Type B pancreatic cell (in vitro differentiated cells): ENCODE measurements around the gene MTX2. TPM values are rescaled to one million over a fixed set of nuclear protein-coding genes. Genes with fewer than 3 reads are reported as not detected.

ENCODE experiments used
- DNase-seq: peaks from one replicate; pipeline ENCODE4 v3.0.0; 2021; ENCODE audit warnings: mixed read lengths; ENCODE audit not compliant: unreplicated experiment; ENCODE audit errors: extremely low spot score
- H3K27ac Mint-ChIP-seq: 2 replicates; pipeline ENCODE4 v1.8.0; 2021; ENCODE audit warnings: mild to moderate bottlenecking, mixed read lengths
- H3K27me3 Mint-ChIP-seq: 2 replicates; pipeline ENCODE4 v1.8.0; 2021; ENCODE audit warnings: mixed read lengths
- H3K36me3 Mint-ChIP-seq: 2 replicates; pipeline ENCODE4 v1.8.0; 2021; ENCODE audit warnings: mixed read lengths
- H3K4me1 Mint-ChIP-seq: one replicate; pipeline ENCODE4 v1.8.0; 2021; ENCODE audit warnings: mixed read lengths; ENCODE audit not compliant: unreplicated experiment
- H3K4me3 Mint-ChIP-seq: 2 replicates; pipeline ENCODE4 v1.8.0; 2021; ENCODE audit warnings: mild to moderate bottlenecking, mixed read lengths
- H3K9me3 Mint-ChIP-seq: 2 replicates; pipeline ENCODE4 v1.8.0; 2021; ENCODE audit warnings: mixed read lengths
- CTCF ChIP-seq: fragments of 200-600 bp; sonication (generic); conservative IDR thresholded peaks from 2 replicates; pipeline ENCODE4 v1.5.0; 2021; ENCODE audit warnings: antibody characterized with exemption, mild to moderate bottlenecking
- total RNA-seq: library from RNA; stranded (reverse); gene quantifications from 2 replicates; pipeline ENCODE4 v1.2.1, GENCODE V29; 2021; ENCODE audit warnings: low replicate concordance

The MTX2 gene
- total RNA-seq, 1 donor from 2014 or later, result 30.2 TPM

DNA sequence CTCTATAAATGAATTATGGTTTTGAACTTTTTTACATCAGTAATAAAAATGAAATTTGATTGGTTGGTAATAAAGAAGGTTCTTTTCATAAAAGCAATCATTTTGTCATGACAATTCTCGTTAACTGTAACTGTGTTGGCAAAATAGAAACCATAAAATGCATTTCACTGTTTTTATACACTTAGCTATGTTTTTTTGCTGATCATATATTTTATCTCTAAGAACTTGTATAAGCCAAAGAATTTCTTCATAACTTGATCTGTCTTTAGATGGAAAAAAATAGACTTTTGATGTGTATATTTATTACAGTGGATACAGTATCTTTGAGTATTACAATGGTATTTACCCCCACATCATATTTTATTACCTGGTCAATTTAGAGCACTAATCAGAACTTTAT is 9.7 kb downstream of the MTX2 start:
- no peak for DNase-seq
- H3K4me1 Mint-ChIP-seq, result peaks cover 15% of the 10 kb centered on the region
- H3K27me3 Mint-ChIP-seq, result no peaks in the 10 kb centered on the region
- TF ChIP-seq CTCF, result no peak
- no peak overlapping the region for H3K27ac Mint-ChIP-seq
- no peak overlapping the region for H3K4me3 Mint-ChIP-seq
- H3K36me3 Mint-ChIP-seq, result peaks cover 13% of the 10 kb centered on the region
- peaks cover 9% of the 10 kb centered on the region for H3K9me3 Mint-ChIP-seq

GRCh38 chr2:176280156-176280555 is 10.9 kb downstream of the MTX2 start:
- no peak for TF ChIP-seq CTCF
- Mint-ChIP-seq H3K27ac (no peak overlapping the region), H3K9me3 (peaks cover 9% of the 10 kb centered on the region), H3K27me3 (no peaks in the 10 kb centered on the region), H3K4me1 (peaks cover 18% of the 10 kb centered on the region), H3K36me3 (peaks cover 13% of the 10 kb centered on the region), H3K4me3 (no peak overlapping the region)
- no peak for DNase-seq

- Mint-ChIP-seq H3K9me3 (peaks cover 9% of the 10 kb centered on the region), H3K4me1 (peaks cover 15% of the 10 kb centered on the region), H3K36me3 (peaks cover 22% of the 10 kb centered on the region), H3K27ac (no peak overlapping the region), H3K4me3 (no peak overlapping the region), H3K27me3 (no peaks in the 10 kb centered on the region)
- no peak for DNase-seq
- TF ChIP-seq CTCF, result no peak
These were observed 11.8 kb downstream of the MTX2 start for GRCh38 chr2:176280867-176281658.

GRCh38 chr2:176283291-176284068 is 14.2 kb downstream of the MTX2 start:
- Mint-ChIP-seq H3K4me1 (peaks cover 15% of the 10 kb centered on the region), H3K27me3 (peaks cover 2% of the 10 kb centered on the region), H3K27ac (no peak overlapping the region), H3K36me3 (peaks cover 31% of the 10 kb centered on the region), H3K9me3 (peaks cover 9% of the 10 kb centered on the region), H3K4me3 (no peak overlapping the region)
- no peak for TF ChIP-seq CTCF
- DNase-seq, result no peak

- H3K27me3 Mint-ChIP-seq, result peaks cover 4% of the 10 kb centered on the region
- no peak overlapping the region for H3K27ac Mint-ChIP-seq
- H3K4me1 Mint-ChIP-seq, result peaks cover 15% of the 10 kb centered on the region
These were observed 15.3 kb downstream of the MTX2 start for GRCh38 chr2:176284461-176285049.

More at GRCh38 chr2:176284461-176285049, 15.3 kb downstream of the MTX2 start:
- TF ChIP-seq CTCF, result no peak
- H3K9me3 Mint-ChIP-seq, result peaks cover 9% of the 10 kb centered on the region
- DNase-seq, result no peak
- peaks cover 32% of the 10 kb centered on the region for H3K36me3 Mint-ChIP-seq
- H3K4me3 Mint-ChIP-seq, result no peak overlapping the region
